H9 (cell line): ENCODE data around the gene CDYL2. TPM values are rescaled to one million over a fixed set of nuclear protein-coding genes. Genes with fewer than 3 reads are reported as not detected.

Experiments used
- DNase-seq: peaks from one replicate; pipeline ENCODE4 v3.0.0-alpha.2; 2017
- H2AFZ ChIP-seq: one replicate; pipeline ENCODE4 v1.6.1; 2013; ENCODE audit warnings: mild to moderate bottlenecking, low read length, control low read depth, moderate library complexity
- H2AK5ac ChIP-seq: 2 replicates; pipeline ENCODE4 v1.6.1; 2013; ENCODE audit warnings: low read length, control low read depth, mixed read lengths; ENCODE audit not compliant: insufficient read length
- H2BK120ac ChIP-seq: one replicate; pipeline ENCODE4 v1.6.1; 2013; ENCODE audit warnings: low read depth, mild to moderate bottlenecking, low read length, control low read depth, inconsistent platforms; ENCODE audit not compliant: poor library complexity, severe bottlenecking
- H2BK12ac ChIP-seq: 2 replicates; pipeline ENCODE4 v1.6.1; 2013; ENCODE audit warnings: low read length, control low read depth, mixed read lengths, low read depth; ENCODE audit not compliant: insufficient read length
- H2BK15ac ChIP-seq: 2 replicates; pipeline ENCODE4 v1.6.1; 2013; ENCODE audit warnings: low read depth, low read length, control low read depth
- H2BK20ac ChIP-seq: one replicate; pipeline ENCODE4 v1.6.1; 2013; ENCODE audit warnings: low read depth, mild to moderate bottlenecking, low read length, control low read depth, inconsistent platforms; ENCODE audit not compliant: poor library complexity, severe bottlenecking
- H2BK5ac ChIP-seq: 2 replicates; pipeline ENCODE4 v1.6.1; 2013; ENCODE audit warnings: low read length, control low read depth, mixed read lengths; ENCODE audit not compliant: insufficient read length
- H3K14ac ChIP-seq: 2 replicates; pipeline ENCODE4 v1.6.1; 2013; ENCODE audit warnings: low read length, control low read depth; ENCODE audit not compliant: insufficient read depth
- H3K18ac ChIP-seq: 2 replicates; pipeline ENCODE4 v1.6.1; 2013; ENCODE audit warnings: low read depth, mild to moderate bottlenecking, mixed read lengths, low read length, control low read depth; ENCODE audit not compliant: insufficient read length
- H3K23ac ChIP-seq: 2 replicates; pipeline ENCODE4 v1.6.1; 2013; ENCODE audit warnings: low read length, control low read depth, mixed read lengths, low read depth; ENCODE audit not compliant: insufficient read length
- H3K23me2 ChIP-seq: 2 replicates; pipeline ENCODE4 v1.6.1; 2013; ENCODE audit warnings: low read depth, mild to moderate bottlenecking, mixed read lengths, low read length, control low read depth; ENCODE audit not compliant: insufficient read length, poor library complexity, severe bottlenecking
- H3K27ac ChIP-seq: 2 replicates; pipeline ENCODE4 v1.5.1; 2013; ENCODE audit warnings: low read length, control low read depth, mixed read lengths, low read depth; ENCODE audit not compliant: insufficient read length
- H3K27me3 ChIP-seq: 2 replicates; pipeline ENCODE4 v1.6.1; 2013; ENCODE audit warnings: low read length, control low read depth, inconsistent platforms; ENCODE audit not compliant: insufficient read depth
- H3K4ac ChIP-seq: 2 replicates; pipeline ENCODE4 v1.6.1; 2013; ENCODE audit warnings: low read depth, mild to moderate bottlenecking, control low read depth, inconsistent platforms, low read length, moderate library complexity
- H3K4me1 ChIP-seq: 2 replicates; pipeline ENCODE4 v1.6.1; 2013; ENCODE audit warnings: low read length, control low read depth, inconsistent platforms; ENCODE audit not compliant: insufficient read depth
- H3K4me2 ChIP-seq: 2 replicates; pipeline ENCODE4 v1.6.1; 2013; ENCODE audit warnings: low read length, control low read depth, mixed read lengths; ENCODE audit not compliant: insufficient read length, insufficient read depth
- H3K56ac ChIP-seq: 2 replicates; pipeline ENCODE4 v1.6.1; 2013; ENCODE audit warnings: low read depth, mild to moderate bottlenecking, mixed read lengths, low read length, control low read depth; ENCODE audit not compliant: insufficient read length
- H3K79me1 ChIP-seq: 2 replicates; pipeline ENCODE4 v1.6.1; 2013; ENCODE audit warnings: low read depth, mild to moderate bottlenecking, moderate library complexity, low read length, control low read depth, inconsistent platforms; ENCODE audit not compliant: insufficient read depth, poor library complexity, severe bottlenecking
- H3K79me2 ChIP-seq: 2 replicates; pipeline ENCODE4 v1.6.1; 2013; ENCODE audit warnings: low read length, control low read depth, inconsistent platforms; ENCODE audit not compliant: insufficient read depth
- H3K9ac ChIP-seq: 2 replicates; pipeline ENCODE4 v1.6.1; 2013; ENCODE audit warnings: low read length, control low read depth, mixed read lengths; ENCODE audit not compliant: insufficient read length; ENCODE audit errors: extremely low read depth
- H3K9me3 ChIP-seq: one replicate; pipeline ENCODE4 v1.6.1; 2013; ENCODE audit warnings: low read depth, low read length, inconsistent platforms; ENCODE audit not compliant: control insufficient read depth
- H3T11ph ChIP-seq: one replicate; pipeline ENCODE4 v1.6.1; 2013; ENCODE audit warnings: mild to moderate bottlenecking, low read length, control low read depth, inconsistent platforms
- H4K20me1 ChIP-seq: one replicate; pipeline ENCODE4 v1.6.1; 2013; ENCODE audit not compliant: control insufficient read depth, insufficient read length, insufficient read depth
- H4K5ac ChIP-seq: 2 replicates; pipeline ENCODE4 v1.6.1; 2013; ENCODE audit warnings: low read depth, mild to moderate bottlenecking, mixed read lengths, low read length, control low read depth; ENCODE audit not compliant: insufficient read length
- H4K8ac ChIP-seq: replicated peaks from 2 replicates; pipeline ENCODE4 v1.6.1; 2013; ENCODE audit warnings: low read length, control low read depth, mixed read lengths, low read depth; ENCODE audit not compliant: insufficient read length
- H4K91ac ChIP-seq: 2 replicates; pipeline ENCODE4 v1.6.1; 2013; ENCODE audit warnings: low read depth, mild to moderate bottlenecking, moderate library complexity, mixed read lengths, low read length, control low read depth; ENCODE audit not compliant: insufficient read length
- H3K27ac Mint-ChIP-seq, 3 experiments: 2 replicates in 2 of 3; 3 replicates in 1 of 3; pipeline ENCODE4 v1.8.0; 2020 to 2021; ENCODE audit warnings: mixed read lengths in 3 of 3, mild to moderate bottlenecking in 1 of 3, moderate library complexity in 1 of 3
- H3K27me3 Mint-ChIP-seq: 2 replicates; pipeline ENCODE4 v1.8.0; 2021; ENCODE audit warnings: low read depth, mild to moderate bottlenecking, moderate library complexity, mixed read lengths
- H3K36me3 Mint-ChIP-seq, 3 experiments: 2 replicates in 2 of 3; 3 replicates in 1 of 3; pipeline ENCODE4 v1.8.0; 2020 to 2021; ENCODE audit warnings: low read depth in 3 of 3, mixed read lengths in 3 of 3; ENCODE audit not compliant: insufficient read depth in 1 of 3
- H3K4me1 Mint-ChIP-seq, 2 experiments: 2 replicates each; pipeline ENCODE4 v1.8.0; 2020; ENCODE audit warnings: mixed read lengths in 2 of 2
- H3K4me3 Mint-ChIP-seq, 2 experiments: 2 replicates in 1 of 2; 3 replicates in 1 of 2; pipeline ENCODE4 v1.8.0; 2020 to 2021; ENCODE audit warnings: mild to moderate bottlenecking in 2 of 2, mixed read lengths in 2 of 2, moderate library complexity in 1 of 2
- H3K9me3 Mint-ChIP-seq, 2 experiments: 2 replicates in 1 of 2; 3 replicates in 1 of 2; pipeline ENCODE4 v1.8.0; 2020; ENCODE audit warnings: mild to moderate bottlenecking in 2 of 2, mixed read lengths in 2 of 2, moderate library complexity in 1 of 2
- WGBS: extraction: QIAGEN DNeasy Blood & Tissue Kit; methylation state at CpG from one replicate; pipeline ENCODE4 v1.1.7; 2013; ENCODE audit warnings: missing lambda C conversion rate, low lambda C conversion rate, mixed read lengths; ENCODE audit not compliant: insufficient read length; ENCODE audit errors: extremely low coverage; 5-methylcytosine and 5-hydroxymethylcytosine counted together
- total RNA-seq: library from RNA; stranded (reverse); gene quantifications from 2 replicates; pipeline ENCODE4 v1.2.1, GENCODE V29; 2021
- TF ChIP-seq, protein P1 (sequence below): fragments of 200-600 bp; sonication (generic); conservative IDR thresholded peaks from 3 replicates; pipeline ENCODE4 v1.8.0; 2021; ENCODE audit warnings: antibody characterized with exemption, mild to moderate bottlenecking

Gene CDYL2
- total RNA-seq, 1 experiment from 2014 or later: 4.2 TPM

DNA sequence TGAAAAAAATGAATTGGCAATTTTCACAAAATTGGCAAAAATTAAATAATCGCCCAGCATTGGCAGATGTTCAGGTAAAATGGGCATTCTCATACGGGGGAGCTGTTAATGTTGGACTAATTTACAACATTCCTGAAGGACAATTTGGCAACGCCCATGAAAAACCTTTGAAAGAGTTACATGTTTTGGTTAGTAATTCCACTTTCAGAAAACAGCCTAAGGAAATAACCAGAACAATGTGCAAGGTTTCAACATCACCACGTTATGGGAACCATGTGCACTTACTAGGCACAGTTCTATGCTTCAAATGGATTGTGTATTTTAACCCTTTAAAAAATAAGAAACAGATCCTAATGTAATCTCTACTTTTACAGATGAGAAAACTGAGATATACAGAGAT is 62.7 kb downstream of the CDYL2 start:
- no peak overlapping the region for H3K4me3 Mint-ChIP-seq
- no peaks in the 10 kb centered on the region for H3K4me1 ChIP-seq
- H3K4me2 ChIP-seq: no peak overlapping the region
- no peak overlapping the region for H3K23ac ChIP-seq
- H3K14ac ChIP-seq: no peak overlapping the region
- no peak overlapping the region for H3K56ac ChIP-seq
- no peak overlapping the region for H2BK20ac ChIP-seq
- no peak overlapping the region for H3K27ac ChIP-seq
- H3K27me3 ChIP-seq: no peaks in the 10 kb centered on the region
- H4K8ac ChIP-seq: no peak overlapping the region
- no CpG with 5 or more reads among the region's 4 CpGs for WGBS
- no peaks in the 10 kb centered on the region for H3K79me1 ChIP-seq
- H3T11ph ChIP-seq: no peak overlapping the region
- no peak overlapping the region for H3K27ac Mint-ChIP-seq
- no peak overlapping the region for H4K5ac ChIP-seq
- H2BK5ac ChIP-seq: no peak overlapping the region
- H4K91ac ChIP-seq: no peak overlapping the region
- no peak overlapping the region for H2AK5ac ChIP-seq
- no peak overlapping the region for H2AFZ ChIP-seq
- H3K9me3 ChIP-seq: no peaks in the 10 kb centered on the region
- no peaks in the 10 kb centered on the region; a peak in 1 of 4 replicates for H3K4me1 Mint-ChIP-seq
- H4K20me1 ChIP-seq: no peaks in the 10 kb centered on the region
- H2BK120ac ChIP-seq: no peak overlapping the region
- H3K18ac ChIP-seq: no peak overlapping the region
- no peaks in the 10 kb centered on the region for H3K23me2 ChIP-seq
- no peak overlapping the region for H2BK12ac ChIP-seq
- H3K27me3 Mint-ChIP-seq: no peaks in the 10 kb centered on the region
- no peak for DNase-seq
- TF ChIP-seq, protein P1, sequence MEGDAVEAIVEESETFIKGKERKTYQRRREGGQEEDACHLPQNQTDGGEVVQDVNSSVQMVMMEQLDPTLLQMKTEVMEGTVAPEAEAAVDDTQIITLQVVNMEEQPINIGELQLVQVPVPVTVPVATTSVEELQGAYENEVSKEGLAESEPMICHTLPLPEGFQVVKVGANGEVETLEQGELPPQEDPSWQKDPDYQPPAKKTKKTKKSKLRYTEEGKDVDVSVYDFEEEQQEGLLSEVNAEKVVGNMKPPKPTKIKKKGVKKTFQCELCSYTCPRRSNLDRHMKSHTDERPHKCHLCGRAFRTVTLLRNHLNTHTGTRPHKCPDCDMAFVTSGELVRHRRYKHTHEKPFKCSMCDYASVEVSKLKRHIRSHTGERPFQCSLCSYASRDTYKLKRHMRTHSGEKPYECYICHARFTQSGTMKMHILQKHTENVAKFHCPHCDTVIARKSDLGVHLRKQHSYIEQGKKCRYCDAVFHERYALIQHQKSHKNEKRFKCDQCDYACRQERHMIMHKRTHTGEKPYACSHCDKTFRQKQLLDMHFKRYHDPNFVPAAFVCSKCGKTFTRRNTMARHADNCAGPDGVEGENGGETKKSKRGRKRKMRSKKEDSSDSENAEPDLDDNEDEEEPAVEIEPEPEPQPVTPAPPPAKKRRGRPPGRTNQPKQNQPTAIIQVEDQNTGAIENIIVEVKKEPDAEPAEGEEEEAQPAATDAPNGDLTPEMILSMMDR: no peak
- no peaks in the 10 kb centered on the region for H3K79me2 ChIP-seq
- no peak overlapping the region for H2BK15ac ChIP-seq
- no peak overlapping the region for H3K9ac ChIP-seq
- no peak overlapping the region for H3K4ac ChIP-seq
- no peaks in the 10 kb centered on the region for H3K36me3 Mint-ChIP-seq
- H3K9me3 Mint-ChIP-seq: peaks cover 17 to 18% of the 10 kb centered on the region in 2 experiments; a peak in 4 of 5 replicates
